H1 (cell line): ENCODE results near the gene CEP89. TPM values are rescaled to one million over a fixed set of nuclear protein-coding genes. Genes with fewer than 3 reads are reported as not detected.

Experiments used
- GABPA ChIP-seq: IDR thresholded peaks from 2 replicates; pipeline ENCODE4 v1.6.1; 2011; ENCODE audit warnings: mild to moderate bottlenecking, low read length, moderate library complexity, borderline replicate concordance; ENCODE audit not compliant: insufficient read depth
- JUND ChIP-seq: IDR thresholded peaks from 2 replicates; pipeline ENCODE4 v1.6.1; 2011; ENCODE audit warnings: mild to moderate bottlenecking, improper control_type of control experiment, low read length
- polyA plus RNA-seq, 7 experiments: library from polyadenylated mRNA; depleted of rRNA in 3 of 7; stranded (reverse) in 5 of 7; unstranded in 2 of 7; fragments of >200 nt in 5 of 7; fragments of 200-250 nt in 2 of 7; gene quantifications; 1 replicate in 5 of 7; 2 replicates in 1 of 7; 4 replicates in 1 of 7; pipeline versions ENCODE4 v1.2.1 to v1.2.3, GENCODE V29; 2011 to 2013; ENCODE audit warnings: missing spikeins in 2 of 7, mixed read lengths in 2 of 7
- total RNA-seq: library from RNA; stranded (reverse); fragmentation: NEBNext Ultra II Directional; extraction: Animal tissue kit (Norgen Biotek cat#: 25700); gene quantifications from 2 replicates; pipeline ENCODE4 v1.2.1, GENCODE V29; 2021

CEP89 gene
- total and polyA plus RNA-seq, 2 of the 8 experiments (the other 6 are each of a cell fraction or from before 2014, with no cell fraction given): 23.0 to 23.6 TPM

DNA sequence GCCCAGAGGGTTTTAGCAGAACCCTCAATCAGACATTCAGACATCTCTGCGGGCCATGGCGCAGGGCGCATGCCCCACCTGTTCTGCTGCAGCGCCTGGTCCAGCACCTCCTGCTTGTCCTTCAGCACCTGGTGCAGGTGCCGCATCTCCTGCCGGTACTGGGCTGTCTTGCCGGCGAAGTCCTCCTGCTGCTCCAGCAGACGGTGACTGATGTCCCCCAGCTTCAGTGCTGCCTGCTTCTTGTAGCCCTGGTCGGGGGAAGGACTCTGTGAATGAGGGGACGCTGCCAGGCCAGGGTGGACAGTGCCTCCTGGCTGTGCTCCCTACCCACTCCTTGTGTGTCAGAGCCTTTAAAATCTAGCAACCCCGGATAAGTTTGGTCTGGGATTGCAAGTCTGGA is 90.0 kb downstream of the CEP89 start (continued):
- TF ChIP-seq GABPA (no peak), JUND (no peak)
